ENCODE results near the gene ENPEP.
"Not testable (repeated sequence)": the region's sequence is repeated elsewhere in the genome, so short reads cannot be mapped to it uniquely, and the experiment has no call there.

ENPEP gene, protein sequence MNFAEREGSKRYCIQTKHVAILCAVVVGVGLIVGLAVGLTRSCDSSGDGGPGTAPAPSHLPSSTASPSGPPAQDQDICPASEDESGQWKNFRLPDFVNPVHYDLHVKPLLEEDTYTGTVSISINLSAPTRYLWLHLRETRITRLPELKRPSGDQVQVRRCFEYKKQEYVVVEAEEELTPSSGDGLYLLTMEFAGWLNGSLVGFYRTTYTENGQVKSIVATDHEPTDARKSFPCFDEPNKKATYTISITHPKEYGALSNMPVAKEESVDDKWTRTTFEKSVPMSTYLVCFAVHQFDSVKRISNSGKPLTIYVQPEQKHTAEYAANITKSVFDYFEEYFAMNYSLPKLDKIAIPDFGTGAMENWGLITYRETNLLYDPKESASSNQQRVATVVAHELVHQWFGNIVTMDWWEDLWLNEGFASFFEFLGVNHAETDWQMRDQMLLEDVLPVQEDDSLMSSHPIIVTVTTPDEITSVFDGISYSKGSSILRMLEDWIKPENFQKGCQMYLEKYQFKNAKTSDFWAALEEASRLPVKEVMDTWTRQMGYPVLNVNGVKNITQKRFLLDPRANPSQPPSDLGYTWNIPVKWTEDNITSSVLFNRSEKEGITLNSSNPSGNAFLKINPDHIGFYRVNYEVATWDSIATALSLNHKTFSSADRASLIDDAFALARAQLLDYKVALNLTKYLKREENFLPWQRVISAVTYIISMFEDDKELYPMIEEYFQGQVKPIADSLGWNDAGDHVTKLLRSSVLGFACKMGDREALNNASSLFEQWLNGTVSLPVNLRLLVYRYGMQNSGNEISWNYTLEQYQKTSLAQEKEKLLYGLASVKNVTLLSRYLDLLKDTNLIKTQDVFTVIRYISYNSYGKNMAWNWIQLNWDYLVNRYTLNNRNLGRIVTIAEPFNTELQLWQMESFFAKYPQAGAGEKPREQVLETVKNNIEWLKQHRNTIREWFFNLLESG

GRCh38 chr4:110475881-110476818 is at the start of gene ENPEP:
Gene ENPEP, plus strand, starts transcription at chr4:110476155. Its CDS starts 260 bp downstream, at chr4:110476415.
- peak; percentile 2 for DNase-seq (ENCODE audit: low spot score)

DNA sequence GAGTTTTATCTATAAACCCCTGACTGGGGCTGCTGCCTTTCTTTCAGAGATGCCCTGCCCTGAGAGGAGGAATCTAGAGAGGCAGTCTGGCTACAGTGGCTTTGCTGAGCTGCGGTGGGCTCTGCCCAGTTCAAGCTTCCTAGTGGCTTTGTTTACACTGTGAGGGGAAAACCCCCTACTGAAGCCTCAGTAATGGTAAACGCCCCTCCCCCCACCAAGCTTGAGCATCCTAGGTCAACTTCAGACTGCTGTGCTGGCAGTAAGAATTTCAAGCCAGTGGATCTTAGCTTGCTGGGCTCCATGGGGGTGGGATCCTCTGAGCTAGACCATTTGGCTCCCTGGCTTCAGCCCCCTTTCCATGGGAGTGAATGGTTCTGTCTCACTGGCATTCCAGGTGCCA is 44.1 kb upstream of the ENPEP start:
- not testable (repeated sequence) for DNase-seq (ENCODE audit: low spot score)

GRCh38 chr4:110437292-110437691 is 38.7 kb upstream of the ENPEP start:
- DNase-seq (ENCODE audit: low spot score) = not testable (repeated sequence)

- DNase-seq (ENCODE audit: low spot score) = not testable (repeated sequence)
Measured at GRCh38 chr4:110439209-110439608, 36.7 kb upstream of the ENPEP start.

DNA sequence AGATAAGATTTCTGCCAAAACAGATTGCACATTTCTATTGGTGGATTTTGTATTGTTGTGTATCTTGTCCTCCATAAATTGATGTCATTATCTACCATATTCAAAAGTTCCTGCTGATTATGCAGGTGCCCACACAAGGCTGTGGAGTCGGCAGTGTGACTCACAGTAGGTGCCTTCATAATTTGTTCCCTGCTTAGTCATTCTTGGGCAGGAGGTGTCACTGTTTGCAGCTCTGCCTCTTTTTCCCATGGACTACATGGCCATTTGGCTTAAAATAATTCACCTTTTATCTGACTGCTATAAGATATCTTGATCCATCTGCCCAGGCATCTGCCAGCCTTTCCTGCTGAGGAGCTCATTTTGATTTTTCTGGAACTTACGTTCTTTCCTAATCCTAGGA is 33.6 kb upstream of the ENPEP start:
- no peak for DNase-seq (ENCODE audit: low spot score)

GRCh38 chr4:110442788-110443187 is 33.2 kb upstream of the ENPEP start:
- no peak for DNase-seq (ENCODE audit: low spot score)

- DNase-seq (ENCODE audit: low spot score) = no peak
Measured at GRCh38 chr4:110449947-110450346, 26.0 kb upstream of the ENPEP start.

DNA sequence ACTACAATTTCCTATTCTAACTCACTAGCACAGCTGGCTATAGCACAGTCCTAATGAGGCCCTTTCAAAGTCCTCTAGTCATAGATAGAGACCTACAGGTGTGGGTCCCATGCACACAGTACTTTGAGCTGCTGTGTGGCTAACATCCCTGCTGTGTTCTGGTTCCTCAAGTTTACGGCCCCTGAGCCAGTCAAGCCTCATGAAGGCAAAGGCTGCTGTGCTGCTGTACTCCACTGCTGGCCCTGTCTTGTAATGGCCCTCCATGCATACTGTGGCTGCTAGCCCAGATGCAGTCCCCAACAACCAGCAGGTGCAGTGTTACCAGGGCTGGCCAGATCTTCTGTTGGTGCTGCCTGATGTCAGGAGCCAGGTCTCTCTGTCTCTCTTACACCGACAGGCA is 23.4 kb upstream of the ENPEP start:
- no peak for DNase-seq (ENCODE audit: low spot score)

DNA sequence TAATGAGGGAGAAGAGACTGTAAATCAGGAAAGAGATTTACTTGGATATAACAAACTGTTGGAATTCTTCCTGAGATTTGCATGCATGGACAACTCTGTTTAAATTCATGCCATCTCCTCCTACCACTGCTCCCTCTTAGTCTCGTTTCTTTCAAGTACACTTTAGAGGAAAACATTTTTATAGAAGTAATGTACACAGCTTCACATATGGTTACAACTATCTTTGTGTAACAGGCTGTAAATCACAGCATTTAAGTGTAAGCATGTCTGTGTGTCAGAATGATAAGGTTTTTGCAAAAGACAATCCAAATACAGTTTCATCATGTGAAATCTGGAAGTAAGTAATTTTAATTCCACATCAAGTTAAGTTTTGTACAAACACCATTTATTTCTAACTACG is 21.5 kb upstream of the ENPEP start:
- DNase-seq (ENCODE audit: low spot score) = no peak

- no peak for DNase-seq (ENCODE audit: low spot score)
Measured at GRCh38 chr4:110458494-110459266, 17.3 kb upstream of the ENPEP start.

DNA sequence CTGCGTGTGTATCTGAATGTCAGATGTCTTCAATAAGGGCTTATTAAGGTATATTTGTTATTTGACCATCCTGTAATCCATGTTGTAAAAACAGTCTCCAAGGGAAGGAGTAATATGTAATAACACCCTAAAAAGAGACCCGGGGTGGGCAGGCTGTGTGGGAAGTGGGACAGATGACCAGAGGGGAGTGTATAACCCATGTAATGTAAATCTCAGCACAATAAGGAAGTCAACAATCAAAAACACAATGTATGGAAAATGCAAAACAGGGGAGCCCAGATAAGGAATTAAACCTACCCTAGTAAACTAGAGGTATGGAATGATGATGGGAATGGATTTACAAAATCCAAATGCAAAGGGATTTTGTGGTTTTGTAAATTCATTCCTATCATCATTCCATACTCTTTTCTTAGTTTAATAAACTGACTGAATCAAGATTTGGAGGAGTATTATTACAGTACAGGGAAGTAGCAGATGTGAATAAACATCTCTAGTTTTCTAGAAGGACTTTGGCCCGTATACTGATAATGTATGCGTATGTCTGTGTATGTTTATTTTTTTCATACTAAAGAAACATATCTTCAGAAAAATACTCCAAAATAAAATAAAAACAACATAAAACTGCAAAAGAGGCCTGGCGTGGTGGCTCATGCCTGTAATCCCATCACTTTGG is 15.7 kb upstream of the ENPEP start:
- no peak for DNase-seq (ENCODE audit: low spot score)

DNA sequence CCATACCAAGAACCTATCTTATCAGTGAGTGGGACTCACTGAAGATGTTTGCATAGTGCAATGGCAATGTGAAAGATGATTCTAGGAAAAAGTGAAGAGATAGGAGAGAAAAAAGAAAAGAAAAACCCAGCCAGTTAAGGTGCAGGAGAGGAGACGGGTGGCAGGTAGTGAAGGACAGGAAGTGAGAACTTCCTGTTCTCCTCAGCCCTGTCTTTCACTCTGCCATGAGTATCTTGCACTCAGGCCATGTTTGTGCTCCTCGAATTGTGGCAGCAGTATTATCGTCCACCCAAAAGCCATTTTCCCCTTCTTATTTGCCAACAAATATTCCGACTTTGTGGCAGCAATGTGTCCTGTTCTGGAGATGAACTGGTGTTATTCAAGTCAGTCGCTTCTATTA is 8.6 kb upstream of the ENPEP start:
- DNase-seq (ENCODE audit: low spot score) = no peak

DNA sequence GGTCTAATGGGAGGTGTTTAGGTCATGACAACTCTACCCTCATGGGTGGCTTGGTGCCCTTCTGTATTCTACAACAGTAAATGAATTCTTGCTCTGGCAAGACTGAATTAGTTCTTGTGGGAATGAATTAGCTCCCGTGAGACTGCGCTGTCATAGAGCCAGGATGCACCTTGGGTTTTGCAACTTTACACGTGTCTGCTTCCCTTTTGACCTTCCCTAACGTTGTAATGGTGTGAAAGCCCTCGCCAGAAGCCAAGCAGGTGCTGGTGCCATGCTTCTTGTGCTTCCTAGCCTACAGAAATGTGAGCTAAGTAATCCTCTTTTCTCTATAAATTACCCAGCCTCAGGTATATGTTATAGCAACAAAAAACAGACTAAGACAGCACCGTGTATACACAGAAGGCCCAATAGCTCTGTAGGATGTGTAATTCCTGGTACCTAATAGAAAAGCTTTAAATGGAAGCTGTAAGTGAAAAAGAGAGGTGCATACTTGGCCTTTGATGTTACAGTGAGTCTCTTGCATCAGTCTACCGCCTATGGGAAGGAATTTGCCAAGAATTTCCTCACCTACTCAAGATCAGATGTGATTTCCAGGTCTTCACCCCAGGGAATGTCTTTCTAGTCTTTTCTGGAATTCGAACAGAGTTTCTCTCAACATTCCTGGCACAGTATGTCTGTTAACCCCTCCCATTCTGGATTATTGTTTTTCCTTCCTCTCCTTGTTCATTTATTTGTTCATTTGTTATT is 3.2 kb upstream of the ENPEP start:
- DNase-seq (ENCODE audit: low spot score) = no peak

GRCh38 chr4:110474481-110474880 is 1.5 kb upstream of the ENPEP start:
- DNase-seq (ENCODE audit: low spot score) = no peak

DNA sequence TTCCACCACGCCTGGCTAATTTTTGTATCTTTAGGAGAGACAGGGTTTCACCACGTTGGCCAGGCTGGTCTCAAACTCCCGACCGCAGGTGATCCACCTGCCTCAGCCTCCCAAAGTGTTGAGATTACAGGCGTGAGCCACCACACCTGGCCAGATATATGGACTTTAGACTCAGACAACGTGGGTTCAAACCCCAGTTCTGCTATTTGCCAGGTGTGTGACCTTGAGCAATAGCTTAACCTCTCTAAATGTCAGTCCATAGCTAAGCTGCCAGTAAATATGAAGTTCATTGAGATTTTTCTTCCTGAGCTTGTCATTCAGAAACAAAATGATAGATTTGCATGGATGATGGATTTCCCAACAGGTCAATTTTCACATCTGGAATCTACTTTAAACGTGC is 875 bp upstream of the ENPEP start:
- not testable (repeated sequence) for DNase-seq (ENCODE audit: low spot score)

DNA sequence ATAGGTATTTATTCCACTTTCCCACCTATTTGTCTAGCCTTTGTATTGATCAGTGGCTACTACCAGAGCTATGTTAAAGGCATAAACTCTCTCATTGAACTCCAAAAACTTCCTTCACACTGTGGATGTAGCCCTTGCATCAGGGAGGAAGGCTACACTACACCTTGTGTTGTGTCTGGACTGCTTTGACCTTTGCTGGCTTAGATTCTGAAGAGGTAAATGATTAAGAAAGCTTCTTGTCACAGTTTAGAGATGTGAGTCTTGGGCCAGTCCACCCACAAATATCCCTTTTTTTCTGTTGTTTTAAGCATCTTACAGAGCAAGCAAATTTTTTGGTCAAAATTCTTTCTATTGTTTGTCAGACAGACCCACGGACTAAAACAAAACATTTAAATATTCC is 1.9 kb downstream of the ENPEP start:
- DNase-seq (ENCODE audit: low spot score) = no peak

DNA sequence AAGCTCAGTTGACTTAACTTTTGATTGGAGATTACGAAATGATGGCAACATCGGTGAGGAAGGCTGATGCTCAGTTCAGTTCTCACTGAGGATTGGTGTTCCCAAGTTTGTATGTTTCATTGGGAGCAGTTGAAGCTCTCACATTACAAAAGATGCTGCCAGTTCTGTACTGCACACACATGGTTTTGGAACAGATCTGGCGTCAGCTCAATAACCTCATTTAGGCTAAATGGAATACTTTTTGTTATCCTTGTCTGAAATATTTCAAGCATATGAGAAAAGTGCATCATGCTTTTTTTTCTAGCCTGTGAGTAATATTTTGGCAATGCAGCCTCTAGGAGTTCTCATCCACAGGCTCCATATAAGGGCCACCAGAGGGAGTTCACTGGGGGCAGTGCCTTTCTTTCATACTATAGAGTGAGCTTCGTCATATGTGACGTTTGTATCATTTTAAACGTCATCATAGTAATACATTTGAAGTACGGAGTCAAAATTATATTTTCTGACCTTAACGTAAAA is 4.1 kb downstream of the ENPEP start:
- DNase-seq (ENCODE audit: low spot score) = peak; percentile 15

DNA sequence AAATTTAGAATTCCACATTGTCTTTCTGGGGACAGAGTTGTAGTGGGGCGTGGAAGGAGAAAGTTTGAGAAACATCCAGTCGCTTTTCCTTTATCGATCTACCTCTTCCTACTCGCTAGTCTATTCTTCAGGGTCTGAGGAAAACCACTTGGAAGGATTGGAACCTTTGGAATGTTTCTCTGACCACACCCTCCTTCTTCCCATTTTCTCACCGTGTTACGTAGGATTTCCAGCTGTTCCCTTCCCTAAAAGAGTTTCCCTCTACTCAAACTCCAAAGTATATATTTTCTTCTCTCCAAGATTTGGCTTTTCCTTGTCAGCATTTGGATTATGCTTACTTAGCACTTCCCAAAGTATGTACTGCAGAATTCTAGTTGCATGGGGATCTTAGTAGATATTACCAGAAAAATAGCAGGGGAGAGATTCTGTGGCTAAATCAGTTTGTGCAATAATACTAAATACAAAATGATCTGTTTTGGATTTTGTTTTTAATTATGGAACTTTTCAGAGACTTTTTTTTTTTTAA is 4.9 kb downstream of the ENPEP start:
- no peak for DNase-seq (ENCODE audit: low spot score)

- no peak for DNase-seq (ENCODE audit: low spot score)
Measured at GRCh38 chr4:110483516-110483915, 7.6 kb downstream of the ENPEP start.
